Naive B cell (primary cell): Measurements from ENCODE around the gene SPC25. TPM values are rescaled to one million over a fixed set of nuclear protein-coding genes. Genes with fewer than 3 reads are reported as not detected.

Source experiments
- ATAC-seq, 2 donors: fragments of 150-1000 bp; cut with Tn5 transposase; 2 replicates each; pipeline ENCODE4 v1.10.0; 2021; ENCODE audit warnings: low read depth in 2 of 2, mild to moderate bottlenecking in 2 of 2, moderate library complexity in 2 of 2
- DNase-seq: peaks from one replicate; pipeline ENCODE4 v3.0.0; 2022
- H3K27ac Mint-ChIP-seq, 6 donors: one replicate each; pipeline ENCODE4 v1.8.0; 2020 to 2022; ENCODE audit warnings: mild to moderate bottlenecking in 6 of 6, mixed read lengths in 6 of 6, moderate library complexity in 5 of 6, inconsistent platforms in 2 of 6
- H3K27me3 Mint-ChIP-seq, 3 donors: one replicate each; pipeline ENCODE4 v1.8.0; 2021 to 2022; ENCODE audit warnings: mixed read lengths in 3 of 3, mild to moderate bottlenecking in 1 of 3
- H3K36me3 Mint-ChIP-seq, 2 donors: one replicate each; pipeline ENCODE4 v1.8.0; 2020 to 2022; ENCODE audit warnings: mixed read lengths in 2 of 2, inconsistent platforms in 1 of 2, mild to moderate bottlenecking in 1 of 2
- H3K4me1 Mint-ChIP-seq, 3 donors: one replicate each; pipeline ENCODE4 v1.8.0; 2020 to 2022; ENCODE audit warnings: mixed read lengths in 3 of 3, inconsistent platforms in 1 of 3, mild to moderate bottlenecking in 1 of 3, moderate library complexity in 1 of 3
- H3K4me3 Mint-ChIP-seq, 8 donors: one replicate each; pipeline ENCODE4 v1.8.0; 2020 to 2022; ENCODE audit warnings: mild to moderate bottlenecking in 8 of 8, mixed read lengths in 8 of 8, moderate library complexity in 8 of 8, inconsistent platforms in 2 of 8
- H3K9me3 Mint-ChIP-seq, 7 donors: one replicate each; pipeline ENCODE4 v1.8.0; 2020 to 2022; ENCODE audit warnings: mixed read lengths in 7 of 7, mild to moderate bottlenecking in 5 of 7, inconsistent platforms in 2 of 7, moderate library complexity in 1 of 7
- polyA plus RNA-seq, 6 donors: library from polyadenylated mRNA; unstranded; fragments of 300-500 nt; fragmentation: Illumina TruSeq; gene quantifications; one replicate each; pipeline ENCODE4 v1.2.3, GENCODE V29; 2021; ENCODE audit warnings: low read depth in 6 of 6

Gene SPC25
- polyA plus RNA-seq, 6 donors from 2014 or later: not detected

- H3K9me3 Mint-ChIP-seq: peaks cover 0 to 2% (median 0%) of the 10 kb centered on the region in 7 donors
- no peaks in the 10 kb centered on the region for H3K4me1 Mint-ChIP-seq
- DNase-seq (no peak), ATAC-seq (no peak)
- no peak overlapping the region for H3K27ac Mint-ChIP-seq
- no peaks in the 10 kb centered on the region for H3K36me3 Mint-ChIP-seq
- no peaks in the 10 kb centered on the region for H3K27me3 Mint-ChIP-seq
- no peak overlapping the region for H3K4me3 Mint-ChIP-seq
Measured at GRCh38 chr2:168851674-168852320, 38.4 kb downstream of the SPC25 start.

- Mint-ChIP-seq H3K27me3 (no peaks in the 10 kb centered on the region), H3K9me3 (peaks cover 0 to 2% (median 0%) of the 10 kb centered on the region in 7 donors), H3K27ac (peak overlapping the region in 1 of 6 donors; percentile 63), H3K4me1 (no peaks in the 10 kb centered on the region), H3K4me3 (no peak overlapping the region), H3K36me3 (no peaks in the 10 kb centered on the region)
- DNase-seq (no peak), ATAC-seq (no peak)
Measured at GRCh38 chr2:168850846-168851245, 39.4 kb downstream of the SPC25 start.

DNA sequence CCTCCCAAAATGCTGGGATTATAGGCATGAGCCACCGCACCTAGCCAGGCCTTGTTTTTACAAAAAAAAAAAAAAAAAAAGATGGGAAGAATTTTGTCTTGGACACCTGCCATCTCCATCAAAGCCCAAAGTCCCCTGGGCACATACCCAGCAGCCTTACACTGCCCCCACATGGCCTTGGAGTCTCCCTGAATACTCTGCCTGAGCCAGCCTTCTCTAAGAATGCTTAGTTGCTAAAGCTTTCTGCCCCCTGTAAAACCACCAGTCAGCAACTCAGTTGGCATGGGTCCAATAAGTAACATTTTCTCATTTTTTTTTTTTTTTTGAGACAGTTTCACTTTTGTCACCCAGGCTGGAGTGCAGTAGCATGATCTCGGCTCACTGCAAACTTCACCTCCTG is 40.6 kb downstream of the SPC25 start:
- no peaks in the 10 kb centered on the region for H3K36me3 Mint-ChIP-seq
- H3K4me3 Mint-ChIP-seq: no peak overlapping the region
- ATAC-seq: no peak
- H3K27ac Mint-ChIP-seq: no peak overlapping the region
- H3K27me3 Mint-ChIP-seq: no peaks in the 10 kb centered on the region
- peaks cover 0 to 2% (median 0%) of the 10 kb centered on the region in 7 donors for H3K9me3 Mint-ChIP-seq
- no peaks in the 10 kb centered on the region for H3K4me1 Mint-ChIP-seq
- no peak for DNase-seq

GRCh38 chr2:168848225-168848624 is 42.0 kb downstream of the SPC25 start:
- Mint-ChIP-seq H3K9me3 (no peaks in the 10 kb centered on the region), H3K4me1 (no peaks in the 10 kb centered on the region), H3K36me3 (no peaks in the 10 kb centered on the region), H3K27me3 (no peaks in the 10 kb centered on the region), H3K27ac (peak overlapping the region in 1 of 6 donors; percentile 3), H3K4me3 (no peak overlapping the region)
- ATAC-seq (no peak), DNase-seq (no peak)

DNA sequence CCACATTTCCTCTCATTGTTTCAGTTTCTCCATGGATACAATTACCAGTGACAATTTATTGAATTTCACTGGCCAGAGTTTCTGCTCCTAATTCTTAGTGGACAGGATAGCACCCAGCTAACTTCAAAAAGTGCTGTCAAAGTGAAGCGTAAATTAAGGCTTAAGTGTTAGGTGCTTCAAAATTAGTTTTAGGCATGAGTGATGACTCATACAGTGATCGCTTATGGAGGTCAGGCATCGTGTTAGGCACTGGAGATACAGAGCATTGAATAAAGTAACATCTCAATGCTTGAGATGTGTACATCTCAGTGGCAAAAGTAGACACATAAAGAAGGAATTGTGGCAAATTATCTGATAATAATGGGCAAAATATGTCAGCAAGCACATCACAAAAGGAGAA is 47.0 kb downstream of the SPC25 start:
- ATAC-seq (no peak), DNase-seq (no peak)
- Mint-ChIP-seq H3K4me3 (no peak overlapping the region), H3K4me1 (no peaks in the 10 kb centered on the region), H3K9me3 (no peaks in the 10 kb centered on the region), H3K36me3 (no peaks in the 10 kb centered on the region), H3K27me3 (no peaks in the 10 kb centered on the region), H3K27ac (no peak overlapping the region)

GRCh38 chr2:168841445-168841844 is 48.8 kb downstream of the SPC25 start:
- Mint-ChIP-seq H3K4me1 (no peaks in the 10 kb centered on the region), H3K4me3 (no peak overlapping the region), H3K27ac (no peak overlapping the region), H3K36me3 (no peaks in the 10 kb centered on the region), H3K9me3 (peaks cover 0 to 5% (median 0%) of the 10 kb centered on the region in 7 donors), H3K27me3 (no peaks in the 10 kb centered on the region)
- no peak for ATAC-seq
- DNase-seq: no peak

DNA sequence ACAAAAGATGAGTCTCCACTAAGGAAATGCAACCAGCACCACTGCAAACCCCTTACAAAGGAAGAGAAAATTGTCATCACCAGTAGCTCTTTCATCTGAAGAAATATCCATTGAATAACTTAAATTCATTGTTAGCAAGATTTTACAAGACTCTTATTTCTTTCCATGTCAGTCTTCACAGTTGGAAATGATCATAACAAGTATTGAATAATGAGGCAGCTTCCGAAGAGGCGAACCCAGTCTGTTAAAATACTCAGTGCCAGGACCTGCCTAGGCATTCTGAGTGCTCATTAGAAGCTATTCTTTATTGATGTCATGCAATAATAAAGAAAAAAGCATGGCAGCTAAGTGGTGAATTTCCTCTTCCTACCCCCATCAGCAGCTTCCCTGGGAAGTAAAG is 54.3 kb downstream of the SPC25 start:
- H3K27me3 Mint-ChIP-seq: no peaks in the 10 kb centered on the region
- ATAC-seq (no peak), DNase-seq (no peak)
- peaks cover 0 to 5% (median 3%) of the 10 kb centered on the region in 7 donors for H3K9me3 Mint-ChIP-seq
- no peak overlapping the region for H3K4me3 Mint-ChIP-seq
- H3K36me3 Mint-ChIP-seq: no peaks in the 10 kb centered on the region
- H3K4me1 Mint-ChIP-seq: no peaks in the 10 kb centered on the region
- H3K27ac Mint-ChIP-seq: no peak overlapping the region

- no peaks in the 10 kb centered on the region for H3K27me3 Mint-ChIP-seq
- H3K36me3 Mint-ChIP-seq: no peaks in the 10 kb centered on the region
- no peak overlapping the region for H3K27ac Mint-ChIP-seq
- peaks cover 0 to 6% (median 3%) of the 10 kb centered on the region in 7 donors for H3K9me3 Mint-ChIP-seq
- ATAC-seq: no peak
- no peaks in the 10 kb centered on the region for H3K4me1 Mint-ChIP-seq
- H3K4me3 Mint-ChIP-seq: no peak overlapping the region
- no peak for DNase-seq
Measured at GRCh38 chr2:168831662-168832061, 58.6 kb downstream of the SPC25 start.

DNA sequence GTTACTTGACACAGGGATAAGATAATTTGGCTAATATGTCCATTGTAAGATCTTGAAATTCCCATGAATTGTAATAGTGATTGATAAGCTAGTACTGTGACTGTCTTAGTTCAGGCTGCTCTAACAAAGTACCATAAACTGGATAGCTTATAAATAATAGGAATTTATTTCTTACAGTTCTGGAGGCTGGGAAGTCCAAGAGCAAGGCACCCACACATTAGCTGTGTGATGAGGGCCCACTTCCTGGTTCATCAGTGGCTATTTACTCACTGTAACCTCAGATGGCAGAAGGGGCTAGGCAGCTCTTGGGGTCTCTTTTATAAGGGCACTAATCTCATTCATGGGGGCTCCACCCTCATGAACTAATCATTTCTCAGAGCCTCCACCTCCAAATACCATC is 59.3 kb downstream of the SPC25 start:
- Mint-ChIP-seq H3K9me3 (peaks cover 0 to 6% (median 3%) of the 10 kb centered on the region in 7 donors), H3K4me3 (no peak overlapping the region), H3K4me1 (no peaks in the 10 kb centered on the region), H3K36me3 (no peaks in the 10 kb centered on the region), H3K27me3 (no peaks in the 10 kb centered on the region), H3K27ac (no peak overlapping the region)
- DNase-seq (no peak), ATAC-seq (no peak)

GRCh38 chr2:168825126-168825525 is 65.1 kb downstream of the SPC25 start:
- Mint-ChIP-seq H3K36me3 (no peaks in the 10 kb centered on the region), H3K4me1 (no peaks in the 10 kb centered on the region), H3K9me3 (peaks cover 0 to 2% (median 0%) of the 10 kb centered on the region in 7 donors), H3K27ac (no peak overlapping the region), H3K27me3 (no peaks in the 10 kb centered on the region), H3K4me3 (no peak overlapping the region)
- DNase-seq (no peak), ATAC-seq (no peak)

- Mint-ChIP-seq H3K4me1 (no peaks in the 10 kb centered on the region), H3K27me3 (no peaks in the 10 kb centered on the region), H3K9me3 (no peaks in the 10 kb centered on the region), H3K27ac (no peak overlapping the region), H3K4me3 (no peak overlapping the region), H3K36me3 (no peaks in the 10 kb centered on the region)
- DNase-seq: no peak
- ATAC-seq: no peak
Measured at GRCh38 chr2:168821992-168822391, 68.2 kb downstream of the SPC25 start.

DNA sequence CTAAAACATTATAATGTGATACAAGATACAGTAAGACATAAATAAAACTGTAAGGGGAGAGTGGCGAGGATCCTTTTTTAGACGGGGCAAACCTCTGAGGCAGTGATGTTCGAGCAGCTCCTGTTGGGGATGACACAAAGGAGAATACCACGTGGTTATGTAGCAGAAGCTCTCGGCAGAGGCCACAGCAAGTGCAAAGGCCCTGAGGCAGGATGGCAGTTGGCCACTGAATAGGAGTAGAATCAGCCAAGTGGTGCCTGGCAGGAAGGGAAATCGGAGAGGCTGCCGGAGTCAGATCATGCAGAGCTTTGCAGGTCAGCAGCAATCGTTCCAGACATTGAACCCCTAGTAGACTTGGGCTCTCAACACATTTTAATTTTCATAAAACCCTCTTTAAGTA is 68.7 kb downstream of the SPC25 start:
- no peak overlapping the region for H3K27ac Mint-ChIP-seq
- ATAC-seq: no peak

More for the DNA sequence above, 68.7 kb downstream of the SPC25 start:
- DNase-seq: no peak
- no peaks in the 10 kb centered on the region for H3K4me1 Mint-ChIP-seq
- no peak overlapping the region for H3K4me3 Mint-ChIP-seq
- H3K27me3 Mint-ChIP-seq: no peaks in the 10 kb centered on the region
- H3K36me3 Mint-ChIP-seq: no peaks in the 10 kb centered on the region
- no peaks in the 10 kb centered on the region for H3K9me3 Mint-ChIP-seq
